ENCODE results near the gene EDAR. TPM values are rescaled to one million over a fixed set of nuclear protein-coding genes. Genes with fewer than 3 reads are reported as not detected.

The EDAR gene
- total and polyA plus RNA-seq, 2 of the 8 experiments (the other 6 are each of a cell fraction or from before 2014, with no cell fraction given): not detected

- Histone ChIP-seq H2AK5ac (ENCODE audit: low read depth, low read length) (no peak overlapping the region), H3K27me3 (replicated peaks in 1 of 4; ENCODE audit: control insufficient read depth in 3 of 4, extremely low read depth in 1 of 4, insufficient read depth in 3 of 4, low read length in 3 of 4) (peaks cover 6 to 43% (median 32%) of the 10 kb centered on the region in 4 experiments), H2BK15ac (ENCODE audit: low read length) (no peak overlapping the region), H3K56ac (replicated peaks; ENCODE audit: insufficient read length, low read depth, low read length) (no peak overlapping the region), H2BK12ac (ENCODE audit: low read depth, low read length) (peak overlapping the region; percentile 63; the same call in 1 of the 2 replicates), H3K79me1 (ENCODE audit: low read depth, low read length) (no peaks in the 10 kb centered on the region), H3K18ac (ENCODE audit: extremely low read depth, low read length) (no peak overlapping the region), H3K36me3 (ENCODE audit: control insufficient read depth in 2 of 4, insufficient read depth in 4 of 4, low read length in 3 of 4) (0 out of 8 replicates have a peak, but pooled peaks cover 0 to 3% (median 0%) of the 10 kb centered on the region in 4 experiments), H3K23ac (ENCODE audit: insufficient read length) (no peak overlapping the region), H3K14ac (ENCODE audit: insufficient read length) (no peak overlapping the region), H2BK5ac (ENCODE audit: low read depth, low read length) (no peak overlapping the region), H3K4me1 (replicated peaks in 1 of 4; ENCODE audit: control insufficient read depth in 3 of 4, insufficient read depth in 4 of 4, low read length in 3 of 4) (peaks cover 2 to 10% (median 6%) of the 10 kb centered on the region in 4 experiments), H4K20me1 (replicated peaks in 1 of 2; ENCODE audit: control insufficient read depth in 1 of 2, insufficient read depth in 2 of 2, low read length in 2 of 2) (no peaks in the 10 kb centered on the region), H4K5ac (ENCODE audit: insufficient read length, low read depth, low read length) (no peak overlapping the region), H4K8ac (ENCODE audit: extremely low read depth, insufficient read depth, low read length) (no peak overlapping the region), H3K23me2 (ENCODE audit: low read depth, low read length) (peaks cover 9% of the 10 kb centered on the region; the same call in 1 of the 2 replicates), H3K9ac (replicated peaks in 1 of 4; ENCODE audit: extremely low read depth in 1 of 4, low read depth in 3 of 4, low read length in 3 of 4) (no peak overlapping the region), H3K4ac (replicated peaks; ENCODE audit: insufficient read length, low read depth, low read length) (no peak overlapping the region), H3K79me2 (ENCODE audit: control insufficient read depth in 1 of 2, insufficient read depth in 2 of 2, low read length in 2 of 2) (no peaks in the 10 kb centered on the region), H2AFZ (ENCODE audit: low read length) (no peak overlapping the region), H3K9me3 (ENCODE audit: insufficient read depth in 2 of 2, low read depth in 1 of 2, low read length in 1 of 2) (no peaks in the 10 kb centered on the region), H2BK20ac (ENCODE audit: low read length) (no peak overlapping the region), H3K4me2 (ENCODE audit: insufficient read depth in 1 of 2, low read depth in 2 of 2, low read length in 2 of 2) (no peak overlapping the region), H3K27ac (ENCODE audit: low read depth, low read length) (no peak overlapping the region), H4K91ac (replicated peaks; ENCODE audit: insufficient read length, low read length) (no peak overlapping the region), H3K4me3 (ENCODE audit: extremely low read depth in 1 of 4, insufficient read depth in 2 of 4, low read depth in 3 of 4, low read length in 4 of 4) (no peak overlapping the region), H2BK120ac (replicated peaks; ENCODE audit: low read depth, low read length) (no peak overlapping the region)
- DNase-seq (ENCODE audit: low read depth in 1 of 2, low spot score in 2 of 2): no peak
- no peak for FAIRE-seq
- no peak for TF ChIP-seq BACH1 (IDR thresholded peaks at IDR 0.05; ENCODE audit: low read length)
- ChIA-PET CTCF (ENCODE audit: partially characterized antibody) (interaction anchor here (1.0 kb wide), 1 partner anchor 101 kb away, joined by 3 read pairs; no protein-coding TSS in a partner anchor), POLR2A (ENCODE audit: partially characterized antibody) (interaction anchor here (1.6 kb wide), 1 partner anchor 10 kb away, joined by 4 read pairs; no protein-coding TSS in a partner anchor)
- 86% methylated on average over 5 of the region's 5 CpGs; no CpG with 5 or more reads in 1 of the 2 experiments for WGBS, 2 experiments (ENCODE audit: extremely low coverage in 1 of 2, insufficient coverage in 1 of 2, insufficient read length in 1 of 2, insufficient replicate concordance in 2 of 2, low coverage in 1 of 2, low lambda C conversion rate in 2 of 2, missing lambda C conversion rate in 1 of 2)
Observed at GRCh38 chr2:109028738-109029489, 39.9 kb upstream of the EDAR start.

Data from H1 (cell line).